Hematopoietic multipotent progenitor cell treated with erythropoietin and hydrocortisone succinate and interleukin-3 and kit ligand, for 6 days (in vitro differentiated cells): Measurements from ENCODE around the gene MRPL36.
A peak's percentile ranks its signal among the peaks of the same experiment; 100 is the strongest.

Experiments
- DNase-seq: peaks from one replicate; pipeline ENCODE4 v3.0.0-alpha.2; 2015

The MRPL36 gene

DNA sequence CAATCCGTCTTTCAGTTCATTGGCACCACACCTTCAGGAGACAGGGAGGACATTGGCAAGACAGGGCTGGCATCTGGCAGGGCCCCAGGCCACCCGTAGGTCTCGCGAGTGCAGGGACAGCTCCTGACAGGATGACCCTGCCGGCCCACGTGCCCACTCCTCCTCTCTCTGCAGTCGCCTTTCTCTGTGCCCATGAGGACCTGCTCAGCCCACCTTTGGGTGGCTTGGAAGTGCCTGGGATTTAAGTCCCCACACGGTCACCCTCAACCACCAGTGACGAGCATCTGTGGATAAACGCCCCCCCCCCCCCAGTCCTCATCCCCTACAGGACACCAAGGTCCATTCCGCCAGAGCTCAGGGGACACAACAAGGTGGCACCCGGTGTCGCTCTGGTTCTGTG is 4.1 kb downstream of the MRPL36 start:
- no peak for DNase-seq

DNA sequence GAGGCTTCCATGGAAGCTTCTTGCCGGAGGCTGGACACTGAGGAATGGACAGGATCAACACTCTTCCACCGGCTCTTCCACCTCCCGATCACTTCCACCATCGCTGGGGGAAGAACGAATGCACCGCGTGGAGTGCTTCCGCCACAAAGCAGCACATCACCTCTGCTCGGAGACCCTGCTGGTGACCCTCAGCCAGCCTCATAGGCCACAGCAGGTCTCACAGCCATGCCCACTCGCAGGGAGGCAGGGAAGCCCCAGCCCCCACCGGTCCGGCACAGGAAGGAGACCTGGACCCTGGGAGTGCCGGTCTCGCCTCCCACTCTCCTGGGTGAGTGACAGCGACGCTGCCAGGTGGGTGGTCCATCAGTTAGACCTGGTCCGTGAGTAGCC is 4.7 kb downstream of the MRPL36 start:
- DNase-seq, result no peak

DNA sequence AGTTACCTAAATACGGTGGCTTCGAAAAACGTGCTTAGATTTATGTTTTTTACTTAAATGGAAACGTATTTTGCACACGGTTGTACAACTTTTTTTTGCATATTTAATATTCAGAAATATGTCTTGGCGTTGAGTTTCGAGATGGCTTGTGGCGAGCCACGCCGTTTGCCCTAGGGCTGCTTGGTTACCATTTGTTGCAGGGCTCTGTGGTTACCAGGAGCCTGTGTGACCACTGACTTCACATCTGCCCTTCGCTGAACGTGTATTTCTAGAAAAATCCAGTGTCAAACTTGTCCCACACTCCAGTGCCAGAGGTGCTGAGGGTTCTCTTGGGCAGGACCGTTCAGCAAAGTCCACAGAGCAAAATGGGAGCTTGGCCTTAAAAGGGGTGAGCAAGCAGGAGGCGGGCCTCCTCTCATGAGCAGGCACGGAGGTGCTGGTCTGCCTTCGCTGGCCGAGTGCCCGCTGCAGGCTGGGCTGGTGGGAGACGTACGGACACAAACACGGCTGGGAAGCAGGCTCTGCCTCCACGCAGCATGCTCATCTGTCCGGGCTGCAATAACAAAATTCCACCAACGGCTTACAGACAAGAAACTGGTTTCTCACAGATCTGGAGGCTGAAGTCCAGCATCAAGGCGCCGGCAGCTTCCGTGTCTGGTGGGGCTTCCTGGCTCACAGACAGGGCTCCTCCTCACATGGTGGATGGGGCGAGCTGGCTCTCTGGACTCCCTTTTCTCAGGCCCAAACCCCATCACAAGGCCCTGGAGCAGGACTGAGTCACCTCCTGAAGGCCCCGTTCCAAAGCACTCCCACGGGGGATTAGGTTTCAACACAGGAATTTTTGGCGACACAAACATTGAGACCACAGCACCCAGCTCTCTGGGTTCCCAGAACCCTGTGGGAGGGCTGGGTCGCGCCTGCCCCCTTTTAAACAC is 5.4 kb downstream of the MRPL36 start:
- no peak for DNase-seq

DNA sequence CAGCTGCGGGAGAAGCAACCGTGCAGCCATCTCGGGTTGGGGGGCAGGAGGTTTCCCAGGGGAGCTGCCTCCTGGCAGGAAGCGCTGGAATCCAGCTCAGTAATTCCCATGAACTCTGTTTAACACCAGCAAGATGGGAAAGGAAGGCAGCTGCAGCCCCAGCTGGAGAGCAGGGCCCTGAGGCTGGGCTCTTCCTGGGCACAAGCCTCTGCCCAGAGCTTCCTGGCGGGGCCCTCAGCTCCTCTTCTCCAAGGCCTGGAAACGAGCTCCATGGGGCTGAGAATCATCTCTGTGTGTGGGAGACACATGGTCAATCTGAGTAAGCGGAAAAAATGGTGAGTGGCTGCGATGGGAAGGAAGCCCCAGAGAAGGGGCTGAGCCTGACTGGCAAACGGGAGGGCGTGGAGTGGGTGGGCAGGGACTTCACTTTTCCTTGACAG is 6.3 kb downstream of the MRPL36 start:
- DNase-seq, result no peak

DNA sequence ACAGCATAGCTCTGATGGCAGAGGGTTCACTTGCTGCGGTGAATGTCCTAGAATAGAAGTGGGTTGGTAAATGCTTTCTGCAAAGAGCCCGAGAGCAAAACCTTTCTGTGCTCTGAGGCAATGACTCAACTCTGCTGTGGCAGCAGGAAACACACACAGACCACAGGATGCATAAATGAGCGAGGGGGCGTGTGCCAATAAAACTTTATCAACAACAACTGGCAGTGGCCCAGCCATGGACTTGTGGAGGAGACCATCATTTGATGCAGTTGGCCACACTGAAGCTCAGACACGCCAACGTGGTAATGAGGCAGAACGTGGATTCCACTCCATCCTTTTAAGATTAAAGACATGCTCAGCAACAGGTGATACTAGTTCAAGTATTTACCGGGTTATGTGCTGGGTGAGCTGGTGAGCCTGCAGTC is 6.8 kb downstream of the MRPL36 start:
- DNase-seq, result peak; percentile 46

DNA sequence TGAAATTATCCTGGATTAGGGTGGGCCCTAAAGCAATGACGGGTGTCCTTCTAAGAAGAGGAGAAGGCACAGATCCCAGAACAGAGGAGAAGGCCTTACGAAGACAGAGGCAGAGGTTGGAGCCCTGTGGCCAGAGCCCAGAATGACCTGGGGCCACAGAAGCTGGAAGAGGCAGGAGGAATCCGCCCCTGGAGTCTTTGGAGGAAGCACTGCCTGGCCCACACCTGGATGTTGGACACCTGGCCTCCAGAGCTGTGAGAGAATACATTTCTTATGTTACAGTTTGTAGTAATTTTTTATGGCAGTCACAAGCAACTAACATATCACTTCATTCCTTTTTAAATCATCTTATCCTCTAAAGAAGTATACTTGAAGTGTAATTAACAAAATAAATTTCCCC is 8.5 kb downstream of the MRPL36 start:
- DNase-seq, result no peak

DNA sequence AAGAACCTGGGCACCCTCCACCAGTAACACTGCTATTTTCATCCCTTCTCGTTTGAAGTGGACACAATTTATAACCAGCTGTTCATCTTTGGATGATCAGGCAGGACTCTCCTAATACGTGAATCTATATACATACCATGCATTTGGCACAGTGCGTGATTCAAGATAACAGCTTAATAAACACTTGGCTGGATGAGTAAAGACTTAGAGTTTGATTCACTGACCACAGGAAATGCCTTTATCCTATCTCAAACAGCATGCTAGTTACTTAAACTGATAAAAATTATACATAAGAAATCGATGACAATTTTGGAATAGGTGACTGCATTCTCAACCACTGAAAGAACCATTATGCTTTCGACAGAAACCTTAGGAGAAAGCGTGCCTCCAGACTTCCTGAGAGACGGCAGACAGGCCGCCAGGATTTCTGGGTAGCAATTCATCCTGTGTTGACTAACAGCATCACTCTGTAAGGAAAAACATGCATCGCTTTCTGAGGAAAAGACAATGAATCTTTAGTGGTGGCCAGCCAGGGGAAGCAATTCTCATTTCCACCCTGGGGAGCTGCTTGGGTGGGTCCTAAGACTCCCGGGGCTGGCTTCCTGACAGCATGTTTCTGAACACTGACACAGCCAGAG is 9.7 kb downstream of the MRPL36 start:
- DNase-seq, result no peak

DNA sequence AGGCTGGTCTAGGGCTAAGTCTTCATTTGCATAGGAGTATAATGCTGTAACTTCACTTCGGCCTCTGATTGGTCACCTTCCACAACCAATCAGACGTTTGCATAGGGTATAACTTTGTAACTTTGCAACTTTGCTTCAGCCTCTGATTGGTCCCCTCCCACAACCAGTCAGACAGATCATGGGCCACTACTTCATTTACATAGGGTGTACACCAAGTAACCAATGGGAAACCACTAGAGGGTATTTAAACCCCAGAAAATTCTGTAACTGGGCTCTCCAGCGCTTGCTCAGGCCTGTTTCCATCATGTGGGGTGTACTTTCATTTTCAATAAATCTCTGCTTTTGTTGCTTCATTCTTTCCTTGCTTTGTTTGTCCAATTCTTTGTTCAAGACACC is 10.2 kb downstream of the MRPL36 start:
- peak; percentile 30 for DNase-seq

DNA sequence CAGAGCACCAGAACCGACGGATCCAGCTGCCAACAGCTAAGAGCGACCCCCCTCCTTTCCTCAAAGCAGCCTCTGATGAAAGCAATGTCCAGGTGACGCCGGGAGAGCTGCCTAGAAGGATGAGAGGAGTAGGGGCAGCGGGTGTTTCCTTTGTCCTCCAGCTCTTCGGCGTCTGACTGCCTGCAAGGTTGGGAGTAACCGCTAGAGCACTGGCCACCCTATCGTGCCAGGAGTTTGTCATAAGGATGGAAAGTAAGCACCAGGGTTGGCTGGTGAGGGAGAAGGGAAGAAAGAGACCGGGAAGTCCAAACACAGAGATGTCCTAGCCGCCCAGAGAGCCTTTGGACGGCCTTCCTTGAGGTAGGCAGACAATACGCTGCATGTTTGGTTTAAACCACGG is 10.8 kb downstream of the MRPL36 start:
- no peak for DNase-seq

DNA sequence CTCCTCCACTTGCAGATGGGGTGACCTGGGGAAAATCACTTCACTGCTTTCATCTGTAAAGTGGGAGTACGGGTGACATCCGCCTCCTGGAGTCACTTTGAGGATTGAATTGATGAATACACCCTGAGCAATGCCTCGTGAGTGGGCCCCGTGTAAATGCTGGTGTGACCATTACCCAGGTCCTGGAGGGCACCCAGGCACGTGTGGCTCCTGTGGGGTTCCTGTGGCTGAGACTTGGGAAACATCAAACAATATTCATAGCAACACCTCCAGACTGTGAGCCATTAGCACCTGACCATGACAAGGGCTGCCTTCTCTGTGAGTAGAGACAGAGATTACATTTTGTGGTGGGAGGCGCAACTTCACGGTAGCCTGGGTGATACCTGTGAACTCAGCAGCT is 11.4 kb downstream of the MRPL36 start:
- no peak for DNase-seq

DNA sequence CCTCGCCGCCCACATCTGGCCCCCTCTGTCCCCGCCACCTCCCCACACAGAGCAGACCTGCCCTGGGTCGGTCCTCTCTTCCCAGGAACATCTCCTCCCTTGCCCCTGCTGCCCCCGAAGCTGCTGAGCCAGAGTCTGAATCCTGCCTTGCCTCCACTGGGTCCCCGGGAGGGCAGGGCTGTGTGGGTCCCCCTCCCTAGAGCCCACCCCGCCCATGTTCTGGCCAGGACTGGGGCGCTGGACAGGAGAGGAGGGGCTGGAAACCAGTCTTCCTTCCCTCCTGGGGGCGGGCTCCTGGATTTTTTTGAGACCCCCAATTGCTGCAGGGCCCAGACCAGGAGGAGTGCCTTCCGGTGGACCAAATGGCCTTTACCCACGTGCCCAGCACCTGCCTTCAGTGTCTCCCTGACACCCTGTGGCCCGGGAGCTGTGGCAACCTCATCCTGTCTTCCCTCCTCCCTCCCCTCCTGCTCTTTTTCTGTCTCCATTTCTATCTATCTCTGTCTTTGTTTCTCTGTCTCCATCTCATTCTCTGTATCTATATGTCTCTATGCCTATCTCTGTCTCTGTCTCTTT is 12.1 kb downstream of the MRPL36 start:
- no peak for DNase-seq

DNA sequence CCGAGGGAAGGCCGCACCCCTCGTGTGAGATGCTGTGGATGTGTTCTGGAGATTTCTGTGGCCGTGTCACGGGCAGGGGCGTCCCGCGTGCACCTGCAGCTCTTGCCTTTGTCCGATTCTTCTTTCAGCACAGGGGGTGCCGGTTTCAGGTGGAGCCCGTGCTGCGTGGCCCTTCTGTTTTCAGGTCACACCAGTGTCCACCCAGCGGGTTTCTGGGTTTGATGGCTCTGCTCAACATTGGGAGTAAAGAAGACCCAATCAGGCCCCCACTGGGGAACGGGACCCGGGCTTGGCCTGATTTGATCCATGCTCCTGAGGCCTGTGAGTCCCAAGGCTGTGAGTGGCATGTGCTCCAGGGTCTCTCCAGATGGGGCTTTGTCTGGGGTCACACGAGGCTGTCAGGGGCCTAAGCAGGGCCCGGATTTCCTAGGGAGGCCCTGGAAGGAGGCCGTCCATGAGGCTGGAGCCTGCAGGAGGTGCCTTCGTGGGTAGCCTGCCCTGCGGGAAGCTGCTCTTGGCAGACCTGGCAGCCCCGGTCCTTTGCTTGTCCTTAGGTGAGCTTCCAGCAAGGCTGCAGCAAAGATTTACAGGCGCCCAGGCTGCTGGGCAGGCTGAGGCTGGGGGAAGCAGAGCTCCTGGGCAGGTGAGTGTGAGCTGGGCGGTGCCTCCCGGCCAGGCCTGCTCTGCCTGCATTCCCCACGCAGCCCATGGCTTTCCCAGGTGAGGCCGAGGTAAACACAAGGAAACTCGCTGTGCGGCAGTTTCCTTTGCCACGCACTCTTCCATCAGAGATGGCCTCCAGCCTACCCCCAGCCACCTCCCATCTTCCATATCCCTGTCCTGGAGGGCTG is 12.8 kb downstream of the MRPL36 start:
- DNase-seq, result no peak

DNA sequence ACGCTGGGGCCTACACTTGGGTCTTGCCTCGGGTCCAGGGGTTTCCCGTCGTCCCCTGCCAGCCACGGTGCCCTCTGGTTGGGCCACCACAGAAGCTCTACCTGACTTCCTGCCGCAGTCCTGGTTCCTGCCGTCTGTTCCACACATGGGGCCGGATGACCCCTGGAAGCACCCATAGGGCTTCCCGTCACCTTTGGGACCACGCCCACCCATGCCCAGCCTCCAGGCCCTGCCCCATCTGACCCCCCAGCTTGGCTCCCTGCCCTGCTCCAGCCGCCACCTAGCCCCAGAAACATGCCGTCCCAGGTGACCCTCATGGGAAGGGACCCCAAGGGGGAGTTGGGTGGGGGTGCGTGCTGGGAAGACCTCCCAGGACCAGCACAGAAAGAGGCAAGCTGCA is 13.7 kb downstream of the MRPL36 start:
- no peak for DNase-seq

DNA sequence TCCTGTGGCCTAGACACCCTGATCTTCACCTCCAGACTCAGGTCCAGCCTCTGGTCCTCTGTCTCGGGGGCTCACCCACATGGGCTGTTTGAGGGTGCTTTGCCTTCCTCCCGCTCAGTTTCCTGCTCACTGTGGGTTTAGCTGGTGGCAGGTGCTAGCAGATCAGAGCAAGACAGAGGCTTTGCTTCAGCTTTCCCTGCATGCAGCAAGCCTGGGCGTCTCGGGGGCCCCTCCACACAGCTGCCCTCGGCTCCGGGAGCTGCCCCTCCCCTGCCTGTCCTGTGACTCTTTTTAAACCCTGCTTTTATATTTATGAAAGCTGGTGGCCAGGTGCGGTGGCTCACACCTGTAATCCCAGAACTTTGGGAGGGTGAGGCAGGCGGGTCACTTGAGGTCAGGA is 14.6 kb downstream of the MRPL36 start:
- no peak for DNase-seq

DNA sequence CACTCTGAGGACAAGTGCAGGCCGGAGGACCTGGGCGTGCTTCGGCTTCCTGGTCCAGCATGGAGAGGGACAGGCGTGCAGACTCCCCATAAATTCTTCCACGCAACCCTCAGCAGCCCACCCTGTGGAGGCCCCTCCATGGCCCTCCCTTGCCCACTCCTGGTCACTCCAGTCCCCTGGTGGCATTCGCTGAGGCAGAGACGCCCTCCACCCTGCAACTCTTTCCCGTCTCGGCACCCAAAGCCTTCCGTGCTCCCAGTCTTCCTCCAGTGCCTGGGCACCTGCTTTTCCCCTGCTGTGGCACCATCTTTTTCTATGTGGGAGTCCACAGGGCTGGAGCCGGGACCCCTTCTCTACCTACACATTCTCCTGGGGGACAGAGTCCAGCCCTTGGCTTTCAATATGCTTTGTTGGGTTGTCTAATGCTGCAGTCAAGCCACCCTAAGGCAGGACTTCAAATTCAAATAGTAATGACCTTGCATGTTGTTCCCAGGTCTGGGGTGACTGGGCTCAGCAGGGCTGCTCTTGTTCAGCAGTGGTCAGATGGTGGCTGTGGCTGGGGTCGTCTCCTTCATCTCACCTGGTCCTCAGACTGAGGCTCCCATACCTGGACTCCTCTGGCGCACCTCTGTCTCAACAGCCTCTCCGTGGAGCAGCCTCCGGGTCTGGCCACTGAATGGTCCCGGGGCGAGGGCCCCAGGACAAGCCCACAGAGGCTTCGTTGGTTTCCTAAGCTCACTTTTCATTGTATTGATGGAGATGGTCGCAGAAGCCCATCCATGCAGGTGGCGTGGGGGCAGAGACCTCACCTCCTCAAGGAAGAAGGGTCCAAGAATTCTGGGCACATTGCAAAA is 15.2 kb downstream of the MRPL36 start:
- DNase-seq, result no peak

DNA sequence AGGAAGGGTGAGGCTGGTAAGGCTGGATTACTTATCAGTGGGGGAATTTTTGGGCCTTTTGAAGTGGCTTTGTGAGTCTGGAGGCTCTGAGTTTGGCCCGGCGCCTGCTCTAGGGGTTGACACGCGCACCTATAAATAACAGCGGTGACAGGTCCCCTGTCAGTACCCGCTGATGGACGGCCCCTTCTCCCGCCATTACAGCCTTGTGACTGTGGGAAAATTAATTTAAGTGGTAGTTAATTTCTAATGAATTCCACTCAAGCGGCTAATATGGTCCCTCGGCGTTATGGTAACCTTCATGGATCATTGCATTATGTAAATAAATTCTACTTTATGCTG is 16.5 kb downstream of the MRPL36 start:
- DNase-seq, result no peak

DNA sequence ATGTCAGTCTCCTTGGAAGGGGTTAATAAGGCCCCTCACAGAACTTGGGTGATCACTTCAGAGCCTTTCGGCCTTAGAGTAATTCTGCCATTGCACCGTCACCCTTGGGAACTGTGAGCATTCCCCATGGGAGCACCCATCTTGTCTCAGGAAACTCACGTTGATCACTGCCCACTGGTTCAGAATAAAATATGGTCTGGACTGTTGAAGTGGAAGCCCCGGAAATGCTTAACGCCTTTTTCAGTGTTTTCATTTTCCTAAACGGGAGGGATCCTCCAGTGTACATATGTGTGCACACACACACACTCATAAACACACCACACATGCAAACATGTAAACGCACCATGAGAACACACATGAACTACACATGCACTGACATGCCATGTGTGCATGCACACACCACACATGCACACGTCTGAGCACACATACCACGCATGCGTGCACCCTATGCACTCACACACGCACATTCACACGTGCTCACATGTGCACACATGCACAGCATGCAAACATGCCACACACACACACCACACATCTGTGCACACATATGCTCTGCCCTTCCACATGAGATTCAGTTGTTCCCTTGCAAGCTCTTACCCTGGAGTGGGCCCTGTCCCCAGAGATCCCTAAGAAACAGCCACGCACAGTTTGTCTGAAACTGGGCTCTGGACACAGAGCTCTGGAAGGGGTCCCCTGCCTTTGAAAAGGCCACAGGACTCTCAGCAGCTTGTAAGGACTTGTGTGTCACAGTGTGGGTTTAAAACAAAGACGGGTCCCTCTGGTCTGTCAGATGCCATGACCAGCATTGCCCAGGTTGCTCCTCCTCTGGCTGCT is 17.0 kb downstream of the MRPL36 start:
- DNase-seq, result no peak

DNA sequence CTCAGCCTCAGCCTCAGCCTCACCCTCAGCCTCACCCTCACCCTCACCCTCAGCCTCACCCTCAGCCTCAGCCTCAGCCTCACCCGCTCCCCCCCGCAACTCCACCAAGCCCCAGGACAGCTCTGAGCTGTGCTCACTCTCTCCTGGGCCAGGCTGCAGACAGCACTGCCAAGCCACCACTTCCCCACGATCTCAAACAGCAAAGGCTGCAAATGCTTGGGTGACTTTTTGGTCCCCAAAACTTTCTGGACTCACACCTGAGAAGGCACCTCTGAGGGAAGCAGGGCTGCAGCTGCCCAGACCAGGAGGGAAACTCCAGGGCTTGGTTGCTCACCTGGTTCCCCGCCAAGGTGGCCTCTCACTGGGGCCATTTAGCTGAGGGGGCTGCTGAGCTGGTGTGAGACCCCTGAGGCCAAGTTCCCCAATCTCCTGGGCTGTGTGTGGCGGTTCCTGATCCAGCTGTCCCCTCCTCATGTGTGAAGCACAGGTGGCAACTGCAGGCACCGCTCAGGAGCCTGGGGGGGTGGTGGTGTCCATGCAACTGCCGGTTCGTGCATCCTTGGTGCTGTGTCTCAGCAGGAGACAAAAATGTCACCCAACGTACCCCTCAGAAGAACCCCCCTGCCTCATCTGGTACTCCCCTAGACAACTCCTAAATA is 17.8 kb downstream of the MRPL36 start:
- no peak for DNase-seq

DNA sequence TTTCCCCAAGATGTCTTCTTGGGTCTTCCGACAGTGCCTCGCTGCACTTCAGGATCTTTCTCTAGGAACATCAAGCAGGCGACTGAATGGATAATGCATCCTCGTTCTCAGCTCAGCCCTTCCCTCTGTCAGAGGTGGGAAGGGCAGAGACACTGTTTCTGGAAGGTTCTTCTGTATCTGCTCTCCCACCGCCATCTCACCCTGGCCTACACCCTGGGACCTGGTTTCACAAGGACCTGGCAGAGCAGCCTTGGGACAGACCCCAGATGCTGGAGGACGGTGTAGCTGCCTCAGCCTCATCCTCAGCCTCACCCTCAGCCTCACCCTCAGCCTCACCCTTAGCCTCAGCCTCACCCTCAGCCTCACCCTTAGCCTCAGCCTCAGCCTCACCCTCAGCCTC is 18.5 kb downstream of the MRPL36 start:
- DNase-seq, result no peak

DNA sequence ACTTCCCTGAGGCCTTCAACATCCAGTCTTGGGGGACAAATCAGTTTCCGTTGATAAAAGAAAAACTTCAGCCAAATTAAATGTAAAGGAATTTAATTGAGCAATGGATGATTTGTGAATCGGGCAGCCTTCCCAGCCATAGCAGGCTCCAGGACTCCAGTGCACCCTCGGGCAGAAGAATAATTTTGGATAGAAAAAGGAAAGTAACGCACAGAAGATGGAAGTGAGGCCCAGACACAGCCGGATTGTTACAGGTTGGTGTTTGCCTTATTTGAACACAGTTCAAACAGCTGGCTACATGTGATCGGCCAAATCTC is 19.1 kb downstream of the MRPL36 start:
- no peak for DNase-seq
